B cell (primary cell): Measurements from ENCODE around the gene DNASE2B. TPM values are rescaled to one million over a fixed set of nuclear protein-coding genes. Genes with fewer than 3 reads are reported as not detected.

Experiments
- ATAC-seq: fragments of 200-7000 bp; cut with Tn5 transposase; one replicate; pipeline ENCODE4 v1.10.0; 2021; ENCODE audit warnings: low read depth, mild to moderate bottlenecking, moderate number of reproducible peaks, moderate library complexity
- CTCF ChIA-PET: fragments of 350-600 bp; sonication (Branson Sonifier 250); formaldehyde crosslinking; loops from one replicate; lab custom pipeline; 2021; ENCODE audit warnings: antibody characterized with exemption, inconsistent platforms; lab: Charles Lee
- POLR2A ChIA-PET: fragments of 350-600 bp; sonication (Branson Sonifier 250); formaldehyde crosslinking; loops from one replicate; lab custom pipeline; 2021; ENCODE audit warnings: antibody characterized with exemption; lab: Charles Lee
- DNase-seq: peaks from one replicate; pipeline ENCODE4 v3.0.0; 2013
- H2AFZ ChIP-seq: 2 replicates; pipeline ENCODE4 v1.6.1; 2012; ENCODE audit warnings: mild to moderate bottlenecking, low read depth, low read length; ENCODE audit not compliant: insufficient read depth, poor library complexity, severe bottlenecking
- H3K27ac ChIP-seq, 2 donors: 1 replicate in 1 of 2; 2 replicates in 1 of 2; pipeline ENCODE4 v1.5.1; 2012 to 2013; ENCODE audit warnings: low read length in 2 of 2, mild to moderate bottlenecking in 2 of 2, moderate library complexity in 1 of 2
- H3K27me3 ChIP-seq, 4 experiments: fragments of 200-600 bp in 1 of 4; sonication (generic) in 1 of 4; replicated peaks in 1 of 4; 1 replicate in 2 of 4; 2 replicates in 2 of 4; pipeline versions ENCODE4 v1.6.1 to v1.7.0; 2013 to 2016; ENCODE audit warnings: low read length in 3 of 4, mild to moderate bottlenecking in 2 of 4, mixed read lengths in 1 of 4, moderate library complexity in 1 of 4; ENCODE audit not compliant: insufficient read depth in 4 of 4, control insufficient read depth in 3 of 4; ENCODE audit errors: control extremely low read depth in 1 of 4
- H3K36me3 ChIP-seq, 2 experiments: replicated peaks in 1 of 2; 1 replicate in 1 of 2; 2 replicates in 1 of 2; pipeline versions ENCODE4 v1.6.1 to v1.7.1; 2013; ENCODE audit warnings: low read length in 1 of 2; ENCODE audit not compliant: insufficient read depth in 2 of 2, control insufficient read depth in 1 of 2; ENCODE audit errors: control extremely low read depth in 1 of 2, extremely low read depth in 1 of 2
- H3K4me1 ChIP-seq, 2 donors: fragments of 200-600 bp in 1 of 2; sonication (generic) in 1 of 2; 1 replicate in 1 of 2; 2 replicates in 1 of 2; pipeline versions ENCODE4 v1.5.1 to v1.6.1; 2013 to 2017; ENCODE audit warnings: low read length in 2 of 2; ENCODE audit not compliant: control insufficient read depth in 2 of 2, insufficient read depth in 2 of 2
- H3K4me2 ChIP-seq: replicated peaks from 2 replicates; pipeline ENCODE3; 2012; ENCODE audit warnings: mild to moderate bottlenecking, low read depth, low read length; ENCODE audit not compliant: poor library complexity, severe bottlenecking
- H3K4me3 ChIP-seq, 5 experiments: fragments of 200-600 bp in 1 of 5; sonication (generic) in 1 of 5; 1 replicate in 3 of 5; 2 replicates in 2 of 5; pipeline versions ENCODE4 v1.5.1 to v1.7.0; 2011 to 2016; ENCODE audit warnings: low read length in 4 of 5, mild to moderate bottlenecking in 4 of 5, low read depth in 2 of 5, control low read depth in 1 of 5, moderate library complexity in 1 of 5; ENCODE audit not compliant: insufficient read depth in 1 of 5; ENCODE audit errors: control extremely low read depth in 1 of 5, extremely low read depth in 1 of 5
- H3K79me2 ChIP-seq: fragments of 200-600 bp; sonication (generic); one replicate; pipeline ENCODE4 v1.6.0; 2016; ENCODE audit warnings: low read length; ENCODE audit not compliant: control insufficient read depth, insufficient read depth
- H3K9ac ChIP-seq: fragments of 200-600 bp; sonication (generic); 2 replicates; pipeline ENCODE4 v1.6.1; 2017; ENCODE audit warnings: mild to moderate bottlenecking, low read length, moderate library complexity
- H3K9me3 ChIP-seq, 3 donors: one replicate each; pipeline versions ENCODE4 v1.6.1 to v1.7.1; 2013; ENCODE audit warnings: low read length in 2 of 3; ENCODE audit not compliant: control insufficient read depth in 2 of 3, insufficient read depth in 1 of 3; ENCODE audit errors: control extremely low read depth in 1 of 3
- H4K20me1 ChIP-seq: 2 replicates; pipeline ENCODE4 v1.6.0; 2012; ENCODE audit warnings: mild to moderate bottlenecking, low read length; ENCODE audit not compliant: insufficient read depth, control insufficient read depth, poor library complexity, severe bottlenecking
- H3K27ac Mint-ChIP-seq: one replicate; pipeline ENCODE4 v1.8.0; 2021; ENCODE audit warnings: mixed read lengths
- H3K27me3 Mint-ChIP-seq: one replicate; pipeline ENCODE4 v1.8.0; 2021; ENCODE audit warnings: mixed read lengths
- H3K4me1 Mint-ChIP-seq: one replicate; pipeline ENCODE4 v1.8.0; 2021; ENCODE audit warnings: mixed read lengths
- H3K4me3 Mint-ChIP-seq: one replicate; pipeline ENCODE4 v1.8.0; 2021; ENCODE audit warnings: mixed read lengths
- H3K9me3 Mint-ChIP-seq: one replicate; pipeline ENCODE4 v1.8.0; 2022; ENCODE audit warnings: mixed read lengths; ENCODE audit not compliant: insufficient read depth
- CTCF ChIP-seq: fragments of 200-600 bp; IDR thresholded peaks from one replicate; pipeline ENCODE4 v1.8.0; 2022; ENCODE audit warnings: antibody characterized with exemption, mild to moderate bottlenecking
- EZH2 ChIP-seq: IDR thresholded peaks from 2 replicates; pipeline ENCODE4 v1.6.1; 2012; ENCODE audit warnings: borderline replicate concordance, low read depth, mild to moderate bottlenecking, moderate library complexity, low read length; ENCODE audit not compliant: insufficient read depth, poor library complexity, severe bottlenecking
- WGBS: methylation state at CpG from one replicate; pipeline ENCODE4 v1.1.5; 2013; ENCODE audit warnings: missing lambda C conversion rate; ENCODE audit not compliant: insufficient coverage; 5-methylcytosine and 5-hydroxymethylcytosine counted together
- intact Hi-C: fragments of 100-400 bp; cut with micrococcal nuclease; formaldehyde crosslinking; loops from one replicate; pipeline ENCODE4 v1.10.0; 2022
- polyA plus RNA-seq: library from polyadenylated mRNA; depleted of rRNA; stranded (reverse); fragments of >200 nt; gene quantifications from 2 replicates; pipeline ENCODE4 v1.2.3, GENCODE V29; 2012
- total RNA-seq, 2 donors: library from RNA; stranded (reverse); fragments of 120-200 nt in 1 of 2; gene quantifications; 1 replicate in 1 of 2; 2 replicates in 1 of 2; pipeline versions ENCODE4 v1.2.3 to v1.2.4, GENCODE V29; 2013 to 2022

Gene DNASE2B
- total and polyA plus RNA-seq, 2 donors (not counting 1 experiment from before 2014, with no cell fraction given), result not detected

GRCh38 chr1:84370831-84371394 is 27.4 kb upstream of the DNASE2B start:
- CTCF ChIA-PET, result interaction anchor here (0.9 kb wide), 1 partner anchor 383 kb away, joined by 3 read pairs; no protein-coding TSS in a partner anchor

More at GRCh38 chr1:84370831-84371394, 27.4 kb upstream of the DNASE2B start:
- Mint-ChIP-seq H3K27ac (no peak overlapping the region), H3K9me3 (no peaks in the 10 kb centered on the region), H3K4me1 (no peaks in the 10 kb centered on the region), H3K27me3 (no peaks in the 10 kb centered on the region), H3K4me3 (no peak overlapping the region)
- Histone ChIP-seq H2AFZ (no peak overlapping the region), H3K4me2 (no peak overlapping the region), H3K27ac (no peak overlapping the region), H3K79me2 (no peaks in the 10 kb centered on the region), H3K9me3 (no peaks in the 10 kb centered on the region), H4K20me1 (no peaks in the 10 kb centered on the region), H3K27me3 (no peaks in the 10 kb centered on the region), H3K9ac (no peak overlapping the region), H3K4me1 (no peaks in the 10 kb centered on the region), H3K36me3 (no peaks in the 10 kb centered on the region), H3K4me3 (no peak overlapping the region)
- TF ChIP-seq CTCF, result no peak
- TF ChIP-seq EZH2, result no peak
- POLR2A ChIA-PET, result no interaction called here
- DNase-seq (no peak), ATAC-seq (no peak)
- intact Hi-C loops, result no loop called here
- WGBS, result 93% methylated on average over 4 of the region's 4 CpGs
